Measurements from ENCODE around the gene ADARB2.

ADARB2 gene

DNA sequence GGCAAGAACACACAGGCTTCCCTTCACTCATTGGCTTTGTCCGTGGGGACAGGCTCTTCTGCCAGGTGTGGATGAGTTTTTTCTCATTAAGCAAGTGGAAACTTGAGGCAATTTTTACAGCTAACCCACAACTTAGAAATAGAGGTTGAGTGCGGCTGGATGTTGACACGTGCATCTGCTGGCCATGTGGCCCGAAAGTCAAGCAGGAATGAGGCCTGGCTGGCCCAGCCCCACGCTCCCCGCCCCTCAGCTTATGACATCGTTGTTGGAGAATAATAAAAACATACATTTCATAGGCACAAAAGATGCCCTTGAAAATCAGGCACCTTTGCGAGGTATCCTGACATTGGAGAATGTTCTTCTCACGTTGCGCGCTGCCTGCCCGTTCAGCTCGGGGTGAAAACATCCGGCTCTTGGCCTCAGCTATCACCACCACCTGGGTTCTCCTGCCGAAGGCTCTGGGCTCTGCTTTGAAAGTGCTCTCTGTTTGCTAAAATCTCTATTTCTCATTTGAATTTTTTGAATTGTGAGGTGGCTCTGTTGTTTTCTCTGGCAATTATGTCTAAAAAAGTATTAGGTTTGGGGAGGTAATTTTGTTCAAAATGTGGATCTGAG is 370.4 kb downstream of the ADARB2 start:
- no peaks in the 10 kb centered on the region for H3K9me3 Mint-ChIP-seq
- H3K27ac Mint-ChIP-seq: no peak overlapping the region
- H3K4me3 Mint-ChIP-seq: no peak overlapping the region
- H3K27me3 Mint-ChIP-seq: peaks cover 22% of the 10 kb centered on the region
- ATAC-seq (ENCODE audit: low read depth): no peak
- DNase-seq (ENCODE audit: low spot score in 2 of 2): no peak
- H3K4me1 Mint-ChIP-seq: peaks cover 2% of the 10 kb centered on the region
- H3K36me3 Mint-ChIP-seq: no peaks in the 10 kb centered on the region

DNA sequence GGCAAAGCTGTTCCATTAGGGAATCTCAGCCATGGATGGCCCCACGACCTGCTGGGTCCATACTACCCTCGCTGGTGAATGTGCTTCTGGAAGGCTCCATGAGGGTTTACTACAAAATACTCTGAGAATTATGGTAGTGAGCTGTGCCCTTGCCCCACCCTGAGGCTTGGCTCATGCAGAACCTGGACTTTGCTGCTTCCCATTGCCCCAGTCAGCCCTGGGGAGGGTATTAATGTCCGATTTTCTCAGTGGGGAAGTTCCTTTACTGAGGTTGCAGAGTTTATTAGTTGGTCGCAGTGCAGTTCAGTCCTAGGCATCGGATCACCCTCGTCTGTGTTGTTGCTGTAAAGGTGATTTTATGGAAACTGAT is 371.0 kb downstream of the ADARB2 start:
- no peaks in the 10 kb centered on the region for H3K9me3 Mint-ChIP-seq
- H3K36me3 Mint-ChIP-seq: no peaks in the 10 kb centered on the region
- no peak for DNase-seq (ENCODE audit: low spot score in 2 of 2)
- H3K27ac Mint-ChIP-seq: no peak overlapping the region
- peaks cover 22% of the 10 kb centered on the region for H3K27me3 Mint-ChIP-seq
- ATAC-seq (ENCODE audit: low read depth): no peak
- no peak overlapping the region for H3K4me3 Mint-ChIP-seq
- H3K4me1 Mint-ChIP-seq: peaks cover 2% of the 10 kb centered on the region

DNA sequence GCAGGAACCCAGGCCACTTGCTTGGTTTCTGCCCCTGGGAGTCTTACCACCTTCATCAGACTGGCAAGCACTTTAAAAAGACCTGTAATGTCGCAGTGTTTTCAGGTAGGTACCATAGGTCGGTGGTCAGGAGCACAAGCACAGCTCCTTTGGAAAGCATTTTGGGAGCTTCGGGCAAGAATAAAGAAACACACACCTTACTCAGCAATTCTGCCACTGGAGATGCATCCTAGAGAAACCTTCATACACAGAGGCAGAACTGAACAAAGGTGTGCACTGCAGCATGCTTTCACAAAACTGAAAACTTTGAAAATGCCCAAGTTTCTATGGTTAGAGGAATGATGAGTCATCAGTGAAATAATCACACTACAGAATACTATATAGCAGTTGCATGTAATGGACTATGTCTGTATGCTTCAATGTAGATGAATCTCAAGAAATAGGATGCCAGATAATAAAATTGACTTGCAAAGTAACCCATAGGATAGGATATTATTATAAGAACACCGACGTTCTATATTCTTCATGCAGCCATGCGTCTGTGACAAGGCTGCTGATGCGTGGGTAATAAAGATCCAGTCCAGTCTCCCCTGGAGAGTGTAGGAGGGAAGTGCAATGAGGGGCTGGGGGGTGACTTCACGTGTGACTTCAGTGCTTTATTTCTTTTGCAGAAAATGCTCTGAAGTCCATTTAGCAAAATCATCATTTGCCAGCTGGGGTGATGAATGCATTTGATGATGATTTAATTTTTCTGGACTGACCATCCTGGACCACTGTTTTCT is 371.6 kb downstream of the ADARB2 start:
- Mint-ChIP-seq H3K27ac (no peak overlapping the region), H3K36me3 (no peaks in the 10 kb centered on the region), H3K27me3 (peaks cover 22% of the 10 kb centered on the region), H3K9me3 (no peaks in the 10 kb centered on the region), H3K4me3 (no peak overlapping the region), H3K4me1 (peaks cover 2% of the 10 kb centered on the region)
- ATAC-seq (ENCODE audit: low read depth): no peak
- DNase-seq (ENCODE audit: low spot score in 2 of 2): no peak

DNA sequence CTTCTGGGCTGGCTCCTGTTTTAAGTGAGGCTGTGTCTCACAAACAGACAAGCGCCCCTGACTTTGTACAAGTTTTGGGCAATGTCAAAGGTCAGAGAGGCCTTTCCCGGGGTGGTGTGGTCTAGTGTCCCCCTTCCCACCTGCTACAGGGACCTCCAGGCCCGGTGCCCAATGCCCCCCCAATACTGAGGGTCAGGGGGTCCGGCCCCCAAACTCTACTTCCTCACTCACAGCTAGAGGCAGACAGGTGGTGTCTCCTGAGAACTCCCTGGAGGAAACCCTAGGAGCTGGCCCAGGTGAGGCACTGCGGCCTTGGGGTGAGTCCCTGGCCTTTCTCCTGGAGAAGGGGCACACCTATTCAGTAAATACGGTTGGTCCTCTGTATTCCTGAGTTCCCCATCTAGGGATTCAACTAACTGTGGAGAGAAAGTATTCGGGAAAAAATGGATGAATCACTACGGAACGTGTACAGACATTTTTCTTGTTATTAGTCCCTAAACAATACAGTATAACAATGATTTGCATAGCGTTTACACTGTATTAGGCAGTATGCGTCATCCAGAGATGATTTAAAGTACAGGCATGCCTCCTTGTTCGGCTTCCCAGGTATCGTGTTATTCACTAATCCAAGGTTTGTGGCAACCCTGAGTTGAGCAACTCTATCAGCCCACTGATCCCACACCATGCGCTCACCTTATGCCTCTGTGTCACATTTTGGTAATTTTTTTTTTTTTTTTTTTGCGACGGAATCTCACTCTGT is 373.0 kb downstream of the ADARB2 start:
- Mint-ChIP-seq H3K4me3 (no peak overlapping the region), H3K36me3 (no peaks in the 10 kb centered on the region), H3K27me3 (peaks cover 12% of the 10 kb centered on the region), H3K9me3 (no peaks in the 10 kb centered on the region), H3K4me1 (peaks cover 6% of the 10 kb centered on the region), H3K27ac (no peak overlapping the region)
- DNase-seq (ENCODE audit: low spot score in 2 of 2): no peak
- no peak for ATAC-seq (ENCODE audit: low read depth)

DNA sequence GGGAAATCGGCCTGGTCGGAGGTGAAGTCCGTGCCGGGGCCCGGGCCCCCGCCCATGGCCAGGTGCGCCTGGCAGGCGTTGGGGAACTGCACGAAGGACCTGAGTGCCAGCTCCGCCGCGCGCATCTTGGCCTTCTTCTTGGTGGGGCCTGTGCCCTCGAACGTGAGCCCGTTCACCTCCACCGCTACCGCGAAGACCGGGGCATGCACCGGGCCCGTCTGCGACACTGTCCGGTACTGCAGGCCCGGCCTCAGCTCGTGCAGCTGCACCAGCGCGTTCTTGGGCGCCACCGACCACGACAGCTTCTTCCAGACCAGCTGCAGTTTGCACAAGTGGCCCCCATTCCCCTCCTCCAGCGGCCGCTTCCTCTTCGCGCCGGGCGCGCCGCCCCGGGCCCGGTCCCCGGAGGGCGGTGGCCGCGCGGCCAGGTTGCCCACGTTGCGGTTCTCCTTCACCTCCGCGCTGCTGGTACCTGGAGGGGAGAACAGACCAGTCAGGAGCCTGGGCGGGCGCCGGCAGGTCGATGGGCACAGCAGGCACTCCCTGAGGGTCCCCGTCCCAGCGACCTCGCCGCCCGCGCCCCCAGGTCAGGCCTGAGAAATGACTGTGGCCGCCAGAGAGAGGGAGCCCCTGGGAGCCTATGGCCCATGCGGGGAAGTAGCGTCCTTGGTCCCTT is 373.7 kb downstream of the ADARB2 start:
- ATAC-seq (ENCODE audit: low read depth) (no peak), DNase-seq (ENCODE audit: low spot score in 2 of 2) (no peak)
- H3K36me3 Mint-ChIP-seq: no peaks in the 10 kb centered on the region
- peaks cover 11% of the 10 kb centered on the region for H3K4me1 Mint-ChIP-seq
- H3K9me3 Mint-ChIP-seq: no peaks in the 10 kb centered on the region
- H3K27ac Mint-ChIP-seq: no peak overlapping the region
- peaks cover 12% of the 10 kb centered on the region for H3K27me3 Mint-ChIP-seq
- H3K4me3 Mint-ChIP-seq: no peak overlapping the region

DNA sequence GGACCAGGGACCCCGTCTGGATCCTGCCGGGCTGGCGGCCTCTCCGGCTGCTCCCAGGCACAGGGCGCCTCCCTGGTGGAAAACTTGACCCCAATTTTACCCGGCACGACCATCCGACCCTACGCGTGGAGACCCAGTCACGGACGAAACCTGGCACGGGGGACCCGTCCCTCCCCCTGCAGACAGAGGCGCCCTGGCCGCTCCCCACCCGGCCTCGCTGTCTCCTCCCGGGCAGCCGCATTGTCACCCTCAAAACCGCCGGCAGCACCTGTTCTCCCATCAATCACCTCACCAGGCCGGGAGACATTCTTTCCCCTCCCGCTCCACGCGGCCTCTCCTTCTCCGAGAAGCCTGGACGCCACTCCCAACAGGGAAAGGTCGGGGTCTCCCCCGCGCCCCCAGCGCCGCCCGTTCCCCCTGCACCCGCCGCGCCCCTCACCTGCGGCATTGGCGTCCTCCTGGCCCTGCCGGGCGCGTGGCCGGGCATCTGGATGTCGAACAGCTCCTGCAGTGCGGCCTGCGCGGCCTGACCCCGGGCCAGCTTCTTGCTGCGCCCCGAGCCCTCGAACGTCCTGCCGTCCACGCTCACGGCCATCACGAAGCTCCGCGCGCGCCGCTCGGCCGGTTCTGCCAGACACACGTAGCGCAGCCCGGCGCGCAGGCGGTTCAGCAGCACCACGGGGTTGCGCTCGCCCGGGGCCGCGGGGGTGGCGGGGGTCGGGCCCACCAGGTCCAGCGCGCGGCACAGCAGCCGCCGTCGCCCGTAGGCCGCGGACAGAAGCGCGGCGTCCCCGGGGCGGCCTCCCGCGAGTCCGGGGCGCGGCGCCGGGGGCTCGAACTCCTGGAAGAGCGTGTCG is 374.5 kb downstream of the ADARB2 start:
- DNase-seq (ENCODE audit: low spot score in 2 of 2) (no peak), ATAC-seq (ENCODE audit: low read depth) (no peak)
- no peaks in the 10 kb centered on the region for H3K9me3 Mint-ChIP-seq
- no peak overlapping the region for H3K27ac Mint-ChIP-seq
- peaks cover 11% of the 10 kb centered on the region for H3K4me1 Mint-ChIP-seq
- H3K27me3 Mint-ChIP-seq: peaks cover 8% of the 10 kb centered on the region
- H3K36me3 Mint-ChIP-seq: no peaks in the 10 kb centered on the region
- no peak overlapping the region for H3K4me3 Mint-ChIP-seq

DNA sequence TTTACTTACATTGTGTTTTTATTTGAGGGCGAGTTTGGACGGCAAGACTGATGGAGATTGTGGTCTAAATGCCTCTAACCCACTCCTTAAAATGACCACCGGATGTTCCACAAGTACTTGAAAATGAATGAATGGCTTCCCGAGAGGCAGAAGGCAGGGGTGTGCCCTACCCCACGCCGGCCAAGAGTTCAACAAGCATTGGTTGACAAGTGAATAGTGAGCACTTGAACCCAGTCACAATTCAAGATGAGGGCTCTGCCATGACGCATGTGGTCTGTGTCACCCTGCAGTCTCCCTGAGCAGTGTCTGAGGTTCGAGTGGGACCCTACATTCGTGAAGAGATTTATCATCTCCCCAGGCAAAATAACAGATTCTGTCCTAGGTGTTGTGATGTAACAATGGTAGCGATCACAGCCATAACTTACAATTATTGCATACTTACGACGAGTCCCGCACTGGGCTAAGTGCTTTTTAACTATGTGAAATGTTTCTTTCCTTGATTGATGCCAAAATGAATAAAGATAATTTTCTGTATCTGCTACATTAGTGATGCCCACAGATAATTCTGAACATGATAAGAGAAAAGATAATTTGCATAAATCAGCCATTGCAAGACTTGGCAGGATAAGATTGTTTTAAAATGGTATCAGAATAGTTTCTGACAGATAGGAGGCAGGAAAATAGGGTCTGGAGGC is 375.8 kb downstream of the ADARB2 start:
- DNase-seq (ENCODE audit: low spot score in 2 of 2) (no peak), ATAC-seq (ENCODE audit: low read depth) (no peak)
- Mint-ChIP-seq H3K4me3 (no peak overlapping the region), H3K36me3 (no peaks in the 10 kb centered on the region), H3K4me1 (peaks cover 11% of the 10 kb centered on the region), H3K27me3 (peaks cover 11% of the 10 kb centered on the region), H3K27ac (no peak overlapping the region), H3K9me3 (no peaks in the 10 kb centered on the region)

DNA sequence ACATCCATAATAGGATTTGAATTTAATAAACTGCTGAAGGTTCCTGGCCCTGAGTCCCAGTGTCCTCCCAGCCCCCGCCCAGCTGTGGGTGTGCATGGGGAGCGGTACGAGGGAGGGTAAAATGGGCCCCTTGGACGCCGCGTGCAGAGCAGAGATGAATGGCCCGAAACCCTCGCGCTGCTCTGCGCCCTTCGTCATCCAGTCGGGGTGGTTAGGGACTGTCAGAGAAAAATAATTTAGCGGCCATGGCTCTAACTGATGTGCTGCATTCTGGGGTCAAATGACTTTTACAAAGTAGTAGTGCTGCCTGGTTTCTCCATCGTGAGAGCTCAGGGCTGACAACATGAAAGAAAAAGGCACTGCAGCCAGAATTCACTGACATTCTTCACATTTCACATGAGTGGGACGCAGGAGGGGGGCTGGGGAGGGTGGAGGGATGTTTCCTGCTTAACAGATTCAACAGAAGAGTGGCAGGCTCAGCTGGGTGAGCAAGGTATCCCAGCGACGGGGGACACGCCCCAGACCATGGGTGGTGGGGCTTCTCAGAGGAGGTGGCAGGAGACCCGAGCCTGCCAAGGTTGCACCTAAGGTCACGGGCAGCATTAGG is 376.7 kb downstream of the ADARB2 start:
- ATAC-seq (ENCODE audit: low read depth): no peak
- no peak for DNase-seq (ENCODE audit: low spot score in 2 of 2)
- Mint-ChIP-seq H3K27ac (no peak overlapping the region), H3K27me3 (peaks cover 8% of the 10 kb centered on the region), H3K4me1 (peaks cover 11% of the 10 kb centered on the region), H3K4me3 (no peak overlapping the region), H3K36me3 (no peaks in the 10 kb centered on the region), H3K9me3 (no peaks in the 10 kb centered on the region)

DNA sequence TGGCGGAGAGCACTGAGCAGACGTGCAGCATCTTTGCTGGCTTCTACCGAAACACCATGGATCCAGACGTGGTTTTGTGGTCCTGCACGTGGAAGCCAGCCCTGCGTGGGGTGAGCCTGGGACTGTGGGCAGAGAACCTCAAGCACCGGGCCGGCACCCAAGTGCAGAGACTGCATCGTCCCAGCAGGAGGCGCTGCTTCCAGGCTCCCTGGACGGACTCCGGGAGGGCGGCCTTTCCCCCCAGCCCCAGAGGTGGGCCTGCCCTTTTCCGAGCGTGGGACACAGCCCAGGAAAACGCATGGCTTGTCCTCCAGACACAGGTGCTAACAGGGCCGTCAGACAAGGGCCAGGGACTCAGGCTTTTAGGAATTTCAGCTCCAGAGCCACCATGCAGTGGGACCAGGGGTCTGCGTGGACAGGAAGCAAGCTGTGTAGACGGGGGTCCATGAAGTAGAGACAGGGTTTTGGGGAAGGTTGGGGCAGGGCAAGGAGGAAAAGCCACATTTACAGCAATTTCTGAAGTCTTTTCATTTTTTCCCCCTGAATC is 377.2 kb downstream of the ADARB2 start:
- no peaks in the 10 kb centered on the region for H3K36me3 Mint-ChIP-seq
- H3K4me3 Mint-ChIP-seq: no peak overlapping the region
- H3K9me3 Mint-ChIP-seq: no peaks in the 10 kb centered on the region
- peak overlapping the region; percentile 82 for H3K27ac Mint-ChIP-seq
- DNase-seq (ENCODE audit: low spot score in 2 of 2): no peak
- ATAC-seq (ENCODE audit: low read depth): no peak
- H3K4me1 Mint-ChIP-seq: peaks cover 11% of the 10 kb centered on the region
- peaks cover 8% of the 10 kb centered on the region for H3K27me3 Mint-ChIP-seq

DNA sequence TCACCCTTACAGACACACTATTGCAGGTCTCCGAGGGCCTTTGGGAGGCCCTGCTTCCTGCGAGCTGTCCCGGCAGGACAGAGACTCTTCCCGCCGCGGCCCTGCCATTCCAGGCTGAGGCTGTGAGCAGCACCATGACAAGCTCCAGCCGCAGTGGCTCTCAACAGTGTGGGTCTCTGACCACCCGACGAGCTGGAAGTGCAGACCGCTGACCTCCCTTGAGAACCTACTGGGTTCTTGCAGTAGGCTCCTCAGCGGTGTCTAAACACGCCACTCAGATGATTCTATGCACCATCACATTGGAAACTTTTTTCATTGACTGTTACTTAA is 377.7 kb downstream of the ADARB2 start:
- DNase-seq (ENCODE audit: low spot score in 2 of 2) (no peak), ATAC-seq (ENCODE audit: low read depth) (peak; percentile 4)
- no peaks in the 10 kb centered on the region for H3K9me3 Mint-ChIP-seq
- peaks cover 9% of the 10 kb centered on the region for H3K27me3 Mint-ChIP-seq
- peak overlapping the region; percentile 82 for H3K27ac Mint-ChIP-seq
- peak overlapping the region; percentile 55 for H3K4me3 Mint-ChIP-seq
- H3K4me1 Mint-ChIP-seq: peaks cover 11% of the 10 kb centered on the region
- H3K36me3 Mint-ChIP-seq: no peaks in the 10 kb centered on the region

DNA sequence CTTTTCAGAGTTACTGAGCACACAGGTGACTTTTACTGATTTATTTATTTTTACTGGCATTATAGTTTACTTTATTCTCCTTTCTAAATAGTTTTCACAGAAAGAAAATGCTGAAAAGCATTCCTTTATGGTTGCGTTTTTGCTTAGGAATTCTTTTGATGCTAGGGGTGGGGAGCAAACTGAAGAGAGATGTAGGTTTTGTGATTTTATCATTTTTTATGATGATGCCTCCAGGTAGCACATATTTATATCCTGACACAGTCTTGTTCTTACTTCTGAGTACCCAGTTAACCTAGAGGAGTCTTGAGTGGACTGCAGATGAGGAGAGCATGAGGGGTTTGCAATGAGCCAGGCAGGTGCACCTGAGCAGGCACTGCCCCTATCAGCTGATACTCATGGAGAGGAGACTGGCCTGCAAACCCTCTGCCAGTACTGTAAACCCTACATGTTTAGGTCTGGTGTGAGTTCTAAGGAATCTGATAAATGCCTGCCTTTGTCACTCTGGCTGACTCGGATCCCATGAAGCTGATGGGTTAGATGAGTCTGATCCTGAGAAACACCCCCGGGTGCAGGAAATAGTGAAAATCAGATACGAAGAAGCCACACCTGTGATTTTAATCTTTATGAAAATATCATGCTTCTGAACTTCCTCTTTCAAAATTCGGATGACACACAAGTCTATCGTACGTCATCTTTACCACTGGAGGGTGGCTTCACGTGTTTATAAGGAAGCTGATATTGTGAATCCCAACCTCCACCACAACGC is 378.3 kb downstream of the ADARB2 start:
- H3K9me3 Mint-ChIP-seq: no peaks in the 10 kb centered on the region
- peak overlapping the region; percentile 82 for H3K27ac Mint-ChIP-seq
- peaks cover 11% of the 10 kb centered on the region for H3K4me1 Mint-ChIP-seq
- H3K27me3 Mint-ChIP-seq: peaks cover 7% of the 10 kb centered on the region
- ATAC-seq (ENCODE audit: low read depth) (peak; percentile 92), DNase-seq (ENCODE audit: low spot score in 2 of 2) (peak in 1 of 2 donors; percentile 46)
- no peaks in the 10 kb centered on the region for H3K36me3 Mint-ChIP-seq
- peak overlapping the region; percentile 55 for H3K4me3 Mint-ChIP-seq

DNA sequence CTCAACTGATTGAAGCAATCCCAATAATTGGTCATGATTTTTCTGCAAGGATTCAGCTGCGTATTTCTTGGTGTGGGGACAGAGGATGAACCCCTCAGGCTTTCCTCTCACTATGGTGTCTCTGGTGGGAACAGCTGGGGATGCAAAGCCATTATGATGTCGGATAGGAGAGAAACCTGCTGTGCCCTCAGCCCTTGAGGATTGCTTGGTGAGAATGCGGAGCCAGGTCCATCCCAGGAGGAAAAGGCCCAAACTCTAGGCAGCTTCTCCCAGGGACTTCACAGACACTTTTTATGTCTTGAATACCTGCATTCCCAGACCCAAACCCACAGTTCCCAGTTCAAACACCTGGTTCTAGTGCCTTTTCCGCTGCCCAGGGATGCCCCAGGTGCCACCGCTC is 379.2 kb downstream of the ADARB2 start:
- H3K9me3 Mint-ChIP-seq: no peaks in the 10 kb centered on the region
- H3K27ac Mint-ChIP-seq: no peak overlapping the region
- no peak for ATAC-seq (ENCODE audit: low read depth)
- DNase-seq (ENCODE audit: low spot score in 2 of 2): no peak
- no peaks in the 10 kb centered on the region for H3K36me3 Mint-ChIP-seq
- no peak overlapping the region for H3K4me3 Mint-ChIP-seq
- peaks cover 11% of the 10 kb centered on the region for H3K4me1 Mint-ChIP-seq
- H3K27me3 Mint-ChIP-seq: peaks cover 7% of the 10 kb centered on the region
